ENCODE data around the gene LMOD2.

GRCh38 chr7:123641901-123642300 is 13.8 kb upstream of the LMOD2 start:
- TF ChIP-seq POLR2A (IDR thresholded peaks at IDR 0.05; ENCODE audit: low read depth, low read length) (no peak), TAF1 (IDR thresholded peaks at IDR 0.05; ENCODE audit: borderline replicate concordance, low read depth, low read length) (no peak), POLR2AphosphoS5 (IDR thresholded peaks at IDR 0.05; ENCODE audit: low read depth, low read length) (no peak)

Measured in GM12892 (cell line).